Smooth muscle cell (in vitro differentiated cells): ENCODE data around the gene BARX2. TPM values are rescaled to one million over a fixed set of nuclear protein-coding genes. Genes with fewer than 3 reads are reported as not detected.

Experiments
- DNase-seq: peaks from one replicate; lab custom pipeline; 2025; ENCODE audit not compliant: unreplicated experiment; lab: John Stamatoyannopoulos, UW
- H2AFZ ChIP-seq: fragments of 200-600 bp; sonication (generic); 2 replicates; pipeline ENCODE4 v1.6.0; 2016; ENCODE audit warnings: antibody characterized with exemption, low read depth, mild to moderate bottlenecking
- H3F3A ChIP-seq: fragments of 200-600 bp; sonication (generic); 2 replicates; pipeline ENCODE4 v1.6.0; 2017; ENCODE audit warnings: antibody characterized with exemption, low read depth
- H3K27ac ChIP-seq: fragments of 200-600 bp; sonication (generic); 2 replicates; pipeline ENCODE4 v1.5.1; 2016; ENCODE audit warnings: low read depth, mild to moderate bottlenecking
- H3K27me3 ChIP-seq: fragments of 200-600 bp; sonication (generic); 2 replicates; pipeline ENCODE4 v1.6.1; 2016; ENCODE audit warnings: low read depth, mild to moderate bottlenecking
- H3K36me3 ChIP-seq: fragments of 200-600 bp; sonication (generic); 2 replicates; pipeline ENCODE4 v1.5.1; 2016; ENCODE audit warnings: low read depth
- H3K4me1 ChIP-seq: fragments of 200-600 bp; sonication (generic); 2 replicates; pipeline ENCODE4 v1.5.1; 2016; ENCODE audit warnings: low read depth
- H3K4me2 ChIP-seq: fragments of 200-600 bp; sonication (generic); 2 replicates; pipeline ENCODE4 v1.6.0; 2016; ENCODE audit warnings: mild to moderate bottlenecking
- H3K4me3 ChIP-seq: fragments of 200-600 bp; sonication (generic); 2 replicates; pipeline ENCODE4 v1.5.1; 2016; ENCODE audit warnings: mild to moderate bottlenecking
- H3K79me2 ChIP-seq: fragments of 200-600 bp; sonication (generic); 2 replicates; pipeline ENCODE4 v1.6.0; 2016; ENCODE audit warnings: low read depth, mild to moderate bottlenecking
- H3K9ac ChIP-seq: fragments of 200-600 bp; sonication (generic); 2 replicates; pipeline ENCODE4 v1.6.0; 2016; ENCODE audit warnings: low read depth
- H3K9me3 ChIP-seq: fragments of 200-600 bp; sonication (generic); replicated peaks from 2 replicates; pipeline ENCODE4 v1.5.1; 2016; ENCODE audit warnings: low read depth
- H4K20me1 ChIP-seq: fragments of 200-600 bp; sonication (generic); 2 replicates; pipeline ENCODE4 v1.6.0; 2016; ENCODE audit warnings: low read depth
- WGBS: methylation state at CpG from one replicate; pipeline ENCODE4 v1.1.7; 2016; ENCODE audit warnings: low lambda C conversion rate; 5-methylcytosine and 5-hydroxymethylcytosine counted together
- polyA plus RNA-seq: library from polyadenylated mRNA; unstranded; fragments of >200 nt; fragmentation: Nextera tagmentation; extraction: Ambion mirVana; gene quantifications from 2 replicates; pipeline ENCODE4 v1.2.1, GENCODE V29; 2016
- total RNA-seq: library from RNA; depleted of rRNA; stranded (reverse); fragments of >200 nt; gene quantifications from 2 replicates; pipeline ENCODE4 v1.2.3, GENCODE V29; 2014
- TF ChIP-seq, protein P1 (sequence below): fragments of 200-600 bp; sonication (generic); IDR thresholded peaks from 2 replicates; pipeline ENCODE4 v1.5.1; 2017; ENCODE audit warnings: borderline replicate concordance, mild to moderate bottlenecking, antibody characterized with exemption; ENCODE audit not compliant: insufficient read depth, poor library complexity, severe bottlenecking

The BARX2 gene
- total and polyA plus RNA-seq, 2 experiments from 2014 or later: 1.2 to 4.8 TPM

DNA sequence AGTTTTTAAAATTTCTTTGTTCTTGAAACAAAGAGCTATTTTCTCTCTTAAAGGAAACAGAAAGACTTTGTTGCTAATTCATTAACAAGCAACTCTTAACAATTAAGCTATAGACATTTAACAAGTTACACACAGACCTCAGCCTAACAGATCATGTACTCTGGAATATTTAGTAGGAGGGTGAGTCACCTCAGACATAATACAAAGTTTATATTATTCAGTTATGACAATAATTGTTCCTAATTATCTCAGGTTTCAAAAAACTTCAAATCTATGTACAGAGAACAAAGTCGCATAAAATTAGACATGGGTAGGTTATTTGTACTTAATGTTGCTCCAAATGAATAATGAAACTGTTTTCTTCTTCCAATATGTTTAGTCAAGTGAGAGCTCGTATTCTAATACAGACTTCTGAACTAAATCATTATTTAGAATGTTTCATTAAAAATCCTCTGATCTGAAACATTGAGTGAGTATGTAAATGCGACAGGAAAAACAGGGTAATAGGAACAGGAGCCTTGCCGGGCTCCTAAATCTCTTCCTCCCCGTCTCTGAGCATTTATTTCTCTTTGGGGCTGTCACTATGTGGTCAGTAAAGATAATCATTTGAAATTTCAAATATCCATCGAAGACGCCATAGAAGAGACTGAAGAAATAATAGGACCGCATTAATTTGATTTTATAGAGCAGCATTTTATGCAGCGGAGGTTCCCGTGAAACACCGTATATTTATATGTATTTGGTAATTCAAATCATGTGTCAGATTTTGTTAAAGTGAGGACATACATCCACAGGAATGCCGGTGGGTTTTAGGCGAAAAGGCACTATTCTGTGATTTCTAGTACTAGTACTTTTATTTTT is 8.7 kb upstream of the BARX2 start:
- 91% methylated on average over 13 of the region's 13 CpGs for WGBS
- DNase-seq: no peak
- no peaks in the 10 kb centered on the region for H3F3A ChIP-seq
- no peaks in the 10 kb centered on the region for H3K36me3 ChIP-seq
- H3K4me3 ChIP-seq: no peak overlapping the region
- no peaks in the 10 kb centered on the region for H3K79me2 ChIP-seq
- H3K27me3 ChIP-seq: peaks cover 78% of the 10 kb centered on the region
- H2AFZ ChIP-seq: no peak overlapping the region
- H3K9me3 ChIP-seq: no peaks in the 10 kb centered on the region
- peaks cover 4% of the 10 kb centered on the region for H3K4me1 ChIP-seq
- H3K9ac ChIP-seq: no peak overlapping the region
- TF ChIP-seq, protein P1, sequence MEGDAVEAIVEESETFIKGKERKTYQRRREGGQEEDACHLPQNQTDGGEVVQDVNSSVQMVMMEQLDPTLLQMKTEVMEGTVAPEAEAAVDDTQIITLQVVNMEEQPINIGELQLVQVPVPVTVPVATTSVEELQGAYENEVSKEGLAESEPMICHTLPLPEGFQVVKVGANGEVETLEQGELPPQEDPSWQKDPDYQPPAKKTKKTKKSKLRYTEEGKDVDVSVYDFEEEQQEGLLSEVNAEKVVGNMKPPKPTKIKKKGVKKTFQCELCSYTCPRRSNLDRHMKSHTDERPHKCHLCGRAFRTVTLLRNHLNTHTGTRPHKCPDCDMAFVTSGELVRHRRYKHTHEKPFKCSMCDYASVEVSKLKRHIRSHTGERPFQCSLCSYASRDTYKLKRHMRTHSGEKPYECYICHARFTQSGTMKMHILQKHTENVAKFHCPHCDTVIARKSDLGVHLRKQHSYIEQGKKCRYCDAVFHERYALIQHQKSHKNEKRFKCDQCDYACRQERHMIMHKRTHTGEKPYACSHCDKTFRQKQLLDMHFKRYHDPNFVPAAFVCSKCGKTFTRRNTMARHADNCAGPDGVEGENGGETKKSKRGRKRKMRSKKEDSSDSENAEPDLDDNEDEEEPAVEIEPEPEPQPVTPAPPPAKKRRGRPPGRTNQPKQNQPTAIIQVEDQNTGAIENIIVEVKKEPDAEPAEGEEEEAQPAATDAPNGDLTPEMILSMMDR: no peak
- no peak overlapping the region for H3K27ac ChIP-seq
- peak overlapping the region; percentile 56 for H3K4me2 ChIP-seq
- no peaks in the 10 kb centered on the region for H4K20me1 ChIP-seq

DNA sequence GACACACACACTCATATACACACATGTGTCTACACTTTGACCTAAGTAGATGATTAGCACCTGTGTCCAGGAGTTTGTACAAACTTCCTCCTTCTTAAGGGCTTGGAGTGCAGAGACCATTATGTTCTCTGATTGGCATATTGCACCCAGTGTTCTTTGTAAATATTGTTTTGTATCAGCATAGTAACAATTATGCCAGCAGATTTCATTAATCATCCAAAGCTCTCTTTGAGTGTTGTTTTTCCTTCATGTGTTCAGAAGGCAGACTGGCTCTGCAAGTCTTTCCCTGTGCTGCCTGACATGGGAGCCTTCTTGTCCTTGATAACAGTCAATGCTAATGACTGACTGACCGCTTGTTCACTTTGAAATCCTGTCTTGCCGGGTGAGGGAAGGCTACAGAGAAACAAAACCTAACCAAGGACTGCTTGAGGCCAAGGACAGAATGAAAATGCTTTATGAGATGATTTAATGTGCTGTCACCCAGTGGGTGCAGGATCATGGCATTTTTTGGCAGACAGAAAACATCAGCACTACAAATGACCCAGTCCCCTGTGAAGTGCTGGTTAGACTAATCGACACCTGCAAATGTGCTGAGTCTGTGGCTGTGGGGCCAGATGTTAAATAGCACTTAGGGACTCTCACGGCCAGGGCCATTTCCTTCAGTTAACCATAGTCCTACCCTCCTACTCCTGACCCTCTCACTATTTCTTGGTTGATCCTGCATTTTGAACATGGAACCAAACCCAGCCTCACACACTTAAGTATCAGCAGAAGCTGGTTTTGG is 6.6 kb upstream of the BARX2 start:
- TF ChIP-seq, protein P1: no peak
- H3K79me2 ChIP-seq: no peaks in the 10 kb centered on the region
- WGBS: 37% methylated on average over 4 of the region's 4 CpGs
- no peaks in the 10 kb centered on the region for H3K36me3 ChIP-seq
- no peak for DNase-seq
- H3K27me3 ChIP-seq: peaks cover 79% of the 10 kb centered on the region
- H3K4me3 ChIP-seq: no peak overlapping the region
- no peaks in the 10 kb centered on the region for H3F3A ChIP-seq
- peaks cover 9% of the 10 kb centered on the region for H3K4me1 ChIP-seq
- no peak overlapping the region for H3K27ac ChIP-seq
- no peak overlapping the region for H3K4me2 ChIP-seq
- H2AFZ ChIP-seq: no peak overlapping the region
- H4K20me1 ChIP-seq: no peaks in the 10 kb centered on the region
- no peak overlapping the region for H3K9ac ChIP-seq
- no peaks in the 10 kb centered on the region for H3K9me3 ChIP-seq

DNA sequence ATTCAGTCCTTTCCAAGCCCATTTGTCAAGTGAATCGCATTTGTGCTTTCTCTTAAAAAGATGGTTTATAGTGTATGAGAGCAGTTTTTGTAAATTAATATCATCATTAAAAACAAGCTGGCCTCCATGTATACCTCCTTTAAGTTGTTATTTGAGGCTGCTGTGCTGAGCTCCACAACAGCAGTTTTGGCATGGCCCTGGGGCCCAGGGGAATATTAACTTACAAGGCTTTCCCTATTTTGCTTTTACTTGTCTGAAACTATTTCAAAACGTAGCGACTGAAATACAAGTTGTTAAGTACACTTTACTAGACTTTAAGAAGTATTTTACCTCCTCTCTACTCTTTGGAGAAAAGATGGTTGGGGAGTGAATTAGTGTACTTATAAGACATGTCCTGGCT is 4.9 kb upstream of the BARX2 start:
- H3K9me3 ChIP-seq: no peaks in the 10 kb centered on the region
- peaks cover 94% of the 10 kb centered on the region for H3K27me3 ChIP-seq
- TF ChIP-seq, protein P1: no peak
- WGBS: 87% methylated on average over 3 of the region's 3 CpGs
- H2AFZ ChIP-seq: no peak overlapping the region
- H3K27ac ChIP-seq: no peak overlapping the region
- no peaks in the 10 kb centered on the region for H3F3A ChIP-seq
- no peak overlapping the region for H3K4me3 ChIP-seq
- no peak for DNase-seq
- peaks cover 14% of the 10 kb centered on the region for H3K4me1 ChIP-seq
- no peak overlapping the region for H3K9ac ChIP-seq
- no peak overlapping the region for H3K4me2 ChIP-seq
- no peaks in the 10 kb centered on the region for H4K20me1 ChIP-seq
- H3K36me3 ChIP-seq: no peaks in the 10 kb centered on the region
- no peaks in the 10 kb centered on the region for H3K79me2 ChIP-seq
